ENCODE results near the gene RAB38. TPM values are rescaled to one million over a fixed set of nuclear protein-coding genes. Genes with fewer than 3 reads are reported as not detected.

The RAB38 gene
- total RNA-seq, 1 donor from 2014 or later: 36.2 TPM

- no peak for DNase-seq
Observed at GRCh38 chr11:88102598-88102934, 72.7 kb downstream of the RAB38 start.

- DNase-seq: no peak
Observed at GRCh38 chr11:88101881-88102597, 73.2 kb downstream of the RAB38 start.

DNA sequence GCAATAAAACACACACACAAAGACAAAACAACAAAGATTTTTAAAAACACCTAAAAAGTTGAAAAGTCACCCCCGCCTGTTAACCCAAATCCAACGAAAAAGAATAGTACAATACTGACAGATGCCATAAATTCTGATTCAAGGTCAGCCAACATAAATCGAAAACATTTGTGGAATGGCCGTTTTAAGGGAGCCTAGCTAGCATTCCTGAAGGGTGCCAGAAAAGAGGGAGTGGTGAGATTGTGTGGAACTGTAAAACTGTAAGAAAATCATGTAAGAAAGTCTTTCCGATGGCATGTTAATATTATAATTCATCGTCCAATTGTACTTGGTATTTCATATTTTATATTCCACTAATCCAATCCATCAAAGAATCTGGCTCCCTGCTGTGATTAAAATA is 75.1 kb downstream of the RAB38 start:
- peak; percentile 20 for DNase-seq

DNA sequence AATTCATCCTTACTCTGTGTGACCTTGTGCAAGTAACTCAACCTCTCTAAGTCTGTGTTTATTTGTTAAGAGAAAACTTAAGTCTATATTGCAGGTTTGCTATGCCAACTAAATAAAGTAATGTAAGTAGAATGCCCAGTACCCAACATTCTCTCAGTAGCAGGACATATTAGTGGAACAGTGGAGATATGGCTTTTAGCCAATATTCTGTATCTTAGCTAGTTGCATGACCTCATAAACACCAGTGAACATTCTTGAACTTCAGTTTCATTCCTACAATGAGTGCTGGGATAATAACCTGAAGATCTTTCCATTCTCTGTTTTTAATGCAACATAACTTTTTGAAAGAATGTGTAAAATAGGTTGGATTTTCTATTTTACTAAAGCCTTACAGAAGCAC is 77.0 kb downstream of the RAB38 start:
- no peak for DNase-seq

GRCh38 chr11:88089134-88089533 is 86.1 kb downstream of the RAB38 start:
- no peak for DNase-seq

- DNase-seq: no peak
Observed at GRCh38 chr11:88087337-88087736, 87.9 kb downstream of the RAB38 start.

DNA sequence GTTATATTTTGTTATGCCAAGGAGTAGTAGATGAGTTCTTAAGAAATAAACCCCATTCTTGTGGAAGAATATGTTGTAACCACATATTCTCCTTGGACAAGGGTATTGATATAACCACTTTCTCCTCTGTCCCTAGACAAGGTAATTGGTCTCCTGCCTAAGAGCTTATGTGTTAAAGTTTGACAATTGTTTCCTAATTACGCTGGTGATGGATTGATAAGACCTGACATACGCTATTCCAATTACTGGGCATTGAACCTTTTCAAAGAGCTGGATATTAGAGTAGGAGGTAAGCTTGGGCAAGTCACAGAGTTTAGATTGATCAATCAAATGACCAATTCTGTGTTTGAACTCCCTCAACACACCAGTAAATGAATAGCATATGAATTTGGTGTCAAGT is 88.9 kb downstream of the RAB38 start:
- no peak for DNase-seq

DNA sequence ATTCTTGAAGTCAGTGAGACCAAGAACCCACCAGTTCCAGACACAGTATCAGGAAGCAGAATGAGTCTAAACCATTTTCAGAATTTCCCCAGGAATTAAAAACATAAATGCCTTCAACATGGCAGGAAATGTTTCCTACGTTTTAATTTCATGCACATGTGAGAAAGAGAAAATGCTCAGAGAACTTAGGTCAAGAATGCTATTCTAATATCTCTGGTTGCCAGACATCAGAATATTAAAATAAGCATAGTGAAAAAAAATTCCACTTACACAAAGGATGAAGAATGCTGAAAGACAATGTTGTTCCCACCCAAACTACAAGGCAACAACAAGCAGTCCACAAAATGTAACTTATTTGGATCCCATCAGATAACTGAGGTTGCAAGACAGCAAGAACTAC is 104.8 kb downstream of the RAB38 start:
- peak; percentile 79 for DNase-seq

GRCh38 chr11:88068848-88069554 is 106.2 kb downstream of the RAB38 start:
- DNase-seq: no peak

- no peak for DNase-seq
Observed at GRCh38 chr11:88066090-88066489, 109.2 kb downstream of the RAB38 start.

DNA sequence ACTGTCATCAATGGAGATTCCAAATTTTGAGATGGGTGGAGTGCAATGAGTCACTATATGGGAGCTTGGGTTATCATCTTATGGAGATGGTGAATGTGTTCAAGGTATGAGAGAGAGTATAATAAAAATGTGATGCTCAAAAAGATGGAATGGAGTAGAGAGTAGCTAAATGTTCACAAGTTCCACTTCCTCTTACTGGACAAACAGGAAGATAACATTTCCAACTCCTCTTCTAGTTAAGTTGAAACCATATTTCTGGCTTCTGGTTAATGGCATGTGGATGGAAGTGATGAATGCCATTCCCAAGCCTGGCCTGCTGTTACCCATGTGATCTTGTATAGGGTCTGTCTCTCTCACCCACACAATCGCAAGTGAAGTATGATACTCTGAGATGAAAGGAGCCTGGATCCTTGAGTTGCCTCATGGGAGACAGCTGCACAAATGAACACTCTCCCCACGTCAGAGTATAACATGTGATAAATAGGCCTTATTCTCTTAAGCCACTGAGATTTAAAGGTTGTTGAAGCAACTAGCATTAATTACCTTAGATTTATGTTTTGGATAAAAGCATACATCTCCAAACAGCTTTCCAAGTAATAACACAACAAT is 111.0 kb downstream of the RAB38 start:
- no peak for DNase-seq

Small RNAs within 50 kb of the gene (small RNA-seq; reads per million reads assigned to genes)
- not detected for gene MIR3166 (ENCODE audit: low replicate concordance)
- not detected for gene RF00019 (ENCODE audit: low replicate concordance)

Other genes with a start within 250 kb of the RAB38 start
- 111 TPM for gene CTSC, start 162.3 kb upstream of the RAB38 start, total RNA-seq

Data from skin of body (tissue), 3 donors.